HG03521 (cell line): ENCODE results near the gene MRPL2.
"Not testable (repeated sequence)": the region's sequence is repeated elsewhere in the genome, so short reads cannot be mapped to it uniquely, and the experiment has no call there.

Source experiments
- ATAC-seq: cut with Tn5 transposase; IDR thresholded peaks from one replicate; pipeline ENCODE4 v1.9.1; 2021; ENCODE audit warnings: mild to moderate bottlenecking, moderate library complexity; ENCODE audit not compliant: unreplicated experiment

The MRPL2 gene

GRCh38 chr6:43082806-43083655 is 23.8 kb upstream of the MRPL2 start:
- ATAC-seq, result no peak

- not testable (repeated sequence) for ATAC-seq
These were observed 22.7 kb upstream of the MRPL2 start for GRCh38 chr6:43081922-43082321.

- no peak for ATAC-seq
These were observed 21.8 kb upstream of the MRPL2 start for GRCh38 chr6:43081043-43081442.

GRCh38 chr6:43078691-43079090 is 19.5 kb upstream of the MRPL2 start:
- no peak for ATAC-seq

GRCh38 chr6:43077981-43078511 is 18.8 kb upstream of the MRPL2 start:
- no peak for ATAC-seq

GRCh38 chr6:43077333-43077809 is 18.1 kb upstream of the MRPL2 start:
- ATAC-seq, result no peak

- no peak for ATAC-seq
These were observed 17.5 kb upstream of the MRPL2 start for GRCh38 chr6:43076464-43077332.

- no peak for ATAC-seq
These were observed 16.6 kb upstream of the MRPL2 start, which contains the start of gene PTK7 for GRCh38 chr6:43075670-43076463. TSS of gene PTK7 (plus strand) at chr6:43076314. CDS start at chr6:43076489, 175 bp downstream.

GRCh38 chr6:43074847-43075669 is 15.8 kb upstream of the MRPL2 start:
- no peak for ATAC-seq

GRCh38 chr6:43070028-43070632 is 10.9 kb upstream of the MRPL2 start:
- ATAC-seq, result no peak

- no peak for ATAC-seq
These were observed 3.6 kb upstream of the MRPL2 start for GRCh38 chr6:43062818-43063217.

- no peak for ATAC-seq
These were observed 2.6 kb upstream of the MRPL2 start for GRCh38 chr6:43061861-43062260.

GRCh38 chr6:43060755-43061633 is 1.8 kb upstream of the MRPL2 start:
- ATAC-seq, result no peak

GRCh38 chr6:43060034-43060754 is 960 bp upstream of the MRPL2 start:
- no peak for ATAC-seq

GRCh38 chr6:43058531-43058930 is 703 bp downstream of the MRPL2 start:
- no peak for ATAC-seq

GRCh38 chr6:43055966-43056365 is 3.3 kb downstream of the MRPL2 start:
- no peak for ATAC-seq

GRCh38 chr6:43054206-43054943 is 4.9 kb downstream of the MRPL2 start:
- ATAC-seq, result no peak
